Naive thymus-derived CD8-positive, alpha-beta T cell (primary cell): ENCODE measurements around the gene ABCA8. TPM values are rescaled to one million over a fixed set of nuclear protein-coding genes. Genes with fewer than 3 reads are reported as not detected.

Experiments used
- ATAC-seq, 2 donors: fragments of 150-1000 bp; cut with Tn5 transposase in 1 of 2; sonication (Bioruptor Pico), chemical (Tn5 transposase) in 1 of 2; 1 replicate in 1 of 2; 2 replicates in 1 of 2; pipeline ENCODE4 v1.10.0; 2021; ENCODE audit warnings: mild to moderate bottlenecking in 2 of 2, moderate library complexity in 2 of 2
- POLR2A ChIA-PET: fragments of 350-600 bp; sonication (Branson Sonifier 250); formaldehyde crosslinking; loops from one replicate; lab custom pipeline; 2021; ENCODE audit warnings: antibody characterized with exemption; lab: Charles Lee
- DNase-seq, 10 donors: peaks; one replicate each; pipeline versions ENCODE4 v3.0.0 to v3.0.0-alpha.2; 2020 to 2022
- H3K27ac Mint-ChIP-seq, 10 donors: one replicate each; pipeline ENCODE4 v1.8.0; 2020 to 2022; ENCODE audit warnings: mild to moderate bottlenecking in 10 of 10, mixed read lengths in 10 of 10, moderate library complexity in 4 of 10, inconsistent platforms in 1 of 10
- H3K27me3 Mint-ChIP-seq, 5 donors: one replicate each; pipeline ENCODE4 v1.8.0; 2021 to 2022; ENCODE audit warnings: mixed read lengths in 5 of 5
- H3K36me3 Mint-ChIP-seq, 3 donors: one replicate each; pipeline ENCODE4 v1.8.0; 2020 to 2022; ENCODE audit warnings: mixed read lengths in 3 of 3, mild to moderate bottlenecking in 2 of 3, inconsistent platforms in 1 of 3
- H3K4me1 Mint-ChIP-seq, 4 donors: one replicate each; pipeline ENCODE4 v1.8.0; 2021 to 2022; ENCODE audit warnings: mixed read lengths in 4 of 4
- H3K4me3 Mint-ChIP-seq, 10 donors: one replicate each; pipeline ENCODE4 v1.8.0; 2020 to 2022; ENCODE audit warnings: mild to moderate bottlenecking in 10 of 10, mixed read lengths in 10 of 10, moderate library complexity in 6 of 10, inconsistent platforms in 1 of 10
- H3K9me3 Mint-ChIP-seq, 9 donors: one replicate each; pipeline ENCODE4 v1.8.0; 2020 to 2022; ENCODE audit warnings: mixed read lengths in 9 of 9, mild to moderate bottlenecking in 3 of 9, inconsistent platforms in 1 of 9, moderate library complexity in 1 of 9
- polyA plus RNA-seq, 3 donors: library from polyadenylated mRNA; unstranded; fragments of 300-500 nt; fragmentation: Illumina TruSeq; gene quantifications; one replicate each; pipeline ENCODE4 v1.2.3, GENCODE V29; 2021
- total RNA-seq, 8 experiments: library from RNA in 2 of 8; stranded (reverse) in 2 of 8; gene quantifications; one replicate each; pipeline ENCODE4 v1.2.3 and lab custom pipeline; 2021 to 2026

The ABCA8 gene
- total and polyA plus RNA-seq, 5 experiments from 2014 or later: not detected

DNA sequence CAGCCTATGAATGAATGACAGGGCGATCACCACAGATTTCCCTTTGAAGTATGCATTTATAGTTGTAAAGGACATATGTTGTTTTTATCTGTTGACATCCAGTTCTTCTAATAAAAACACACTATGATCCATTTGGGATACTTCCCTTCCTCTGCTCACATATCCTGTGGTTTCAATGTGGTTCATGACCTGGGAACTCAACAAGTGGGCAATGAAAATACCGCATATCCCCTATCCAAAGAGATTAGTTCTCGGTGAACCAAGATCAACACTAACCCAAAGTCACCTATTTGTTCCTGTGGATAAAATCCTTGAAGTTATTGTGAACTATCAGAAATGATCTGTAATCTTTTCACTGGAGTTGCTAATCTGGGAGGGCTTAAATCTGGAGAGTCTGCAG lies 16.0 kb downstream of the ABCA8 start:
- DNase-seq (no peak), ATAC-seq (no peak)
- H3K4me3 Mint-ChIP-seq: no peak overlapping the region
- H3K27ac Mint-ChIP-seq: no peak overlapping the region
- POLR2A ChIA-PET: no interaction called here
- no peaks in the 10 kb centered on the region for H3K4me1 Mint-ChIP-seq
- H3K9me3 Mint-ChIP-seq: no peaks in the 10 kb centered on the region
- no peaks in the 10 kb centered on the region for H3K36me3 Mint-ChIP-seq
- peaks cover 0 to 6% (median 0%) of the 10 kb centered on the region in 5 donors for H3K27me3 Mint-ChIP-seq

DNA sequence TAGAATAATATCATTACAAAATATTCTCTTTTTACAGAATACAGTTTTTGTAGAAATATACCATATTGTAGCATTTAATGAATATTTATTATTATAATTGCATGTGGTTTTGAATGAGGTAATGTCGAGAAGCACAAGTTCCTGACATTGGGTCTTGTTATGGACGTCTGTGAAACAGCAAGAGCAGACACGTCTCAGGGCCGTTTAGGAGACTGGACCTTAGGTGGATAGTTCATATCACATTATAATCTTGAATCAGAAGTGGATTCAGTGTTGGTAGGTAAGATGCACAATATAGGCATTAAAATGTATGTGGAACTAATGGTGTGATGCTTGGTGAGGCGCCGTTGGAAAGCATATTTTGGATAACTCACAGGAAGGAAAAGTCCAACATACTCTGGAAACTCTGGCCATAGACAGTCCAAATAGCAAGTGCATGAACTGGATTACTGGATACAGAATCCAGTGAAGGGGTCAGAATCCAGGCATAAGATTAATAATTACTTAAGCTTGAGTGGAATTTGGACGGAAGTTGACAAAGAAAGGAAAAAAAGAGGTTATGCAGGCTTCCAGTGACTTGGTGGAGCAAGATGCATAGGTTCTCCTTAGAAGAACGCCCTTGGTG lies 17.2 kb downstream of the ABCA8 start:
- no peak for ATAC-seq

DNA sequence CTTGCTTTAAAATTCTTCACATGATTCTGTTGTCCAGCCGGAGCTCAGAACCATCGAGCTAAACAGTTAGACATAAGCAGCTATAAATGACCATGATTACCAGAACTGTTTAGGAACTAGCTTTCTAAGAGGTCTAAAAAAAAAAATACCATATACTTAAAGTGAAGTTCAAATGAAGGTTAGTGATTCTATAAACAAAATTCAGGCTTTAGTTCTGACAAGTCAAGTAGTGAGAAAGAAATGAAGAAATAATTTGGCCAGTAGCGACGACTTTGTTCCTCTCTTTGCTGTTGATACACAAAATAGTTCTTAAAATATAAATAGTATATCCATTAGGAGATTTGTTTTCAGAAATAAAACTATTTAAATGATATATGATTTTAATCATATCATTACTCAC lies 27.7 kb downstream of the ABCA8 start:
- no peak for DNase-seq
- no peak for ATAC-seq
- Mint-ChIP-seq H3K27ac (no peak overlapping the region), H3K4me1 (no peaks in the 10 kb centered on the region), H3K4me3 (no peak overlapping the region), H3K36me3 (no peaks in the 10 kb centered on the region), H3K27me3 (peaks cover 0 to 13% (median 2%) of the 10 kb centered on the region in 5 donors), H3K9me3 (no peaks in the 10 kb centered on the region)
- POLR2A ChIA-PET: no interaction called here

More for the DNA sequence above, 17.2 kb downstream of the ABCA8 start:
- POLR2A ChIA-PET: no interaction called here
- no peak overlapping the region for H3K27ac Mint-ChIP-seq
- H3K4me1 Mint-ChIP-seq: no peaks in the 10 kb centered on the region
- H3K9me3 Mint-ChIP-seq: no peaks in the 10 kb centered on the region
- no peak for DNase-seq
- H3K27me3 Mint-ChIP-seq: peaks cover 0 to 4% (median 0%) of the 10 kb centered on the region in 5 donors
- H3K4me3 Mint-ChIP-seq: no peak overlapping the region
- no peaks in the 10 kb centered on the region for H3K36me3 Mint-ChIP-seq

GRCh38 chr17:68924793-68925720 lies 30.1 kb downstream of the ABCA8 start:
- Mint-ChIP-seq H3K27me3 (peaks cover 0 to 7% (median 1%) of the 10 kb centered on the region in 5 donors), H3K36me3 (no peaks in the 10 kb centered on the region)

GRCh38 chr17:68910789-68911431 lies 44.3 kb downstream of the ABCA8 start:
- Mint-ChIP-seq H3K4me1 (no peaks in the 10 kb centered on the region), H3K27ac (no peak overlapping the region), H3K9me3 (peaks cover 0 to 38% (median 11%) of the 10 kb centered on the region in 9 donors), H3K4me3 (no peak overlapping the region), H3K36me3 (peaks cover 0 to 11% (median 4%) of the 10 kb centered on the region in 3 donors), H3K27me3 (peaks cover 0 to 21% (median 4%) of the 10 kb centered on the region in 5 donors)
- POLR2A ChIA-PET: no interaction called here
- DNase-seq (no peak), ATAC-seq (no peak)

More at GRCh38 chr17:68924793-68925720, 30.1 kb downstream of the ABCA8 start:
- POLR2A ChIA-PET: no interaction called here
- no peak overlapping the region for H3K27ac Mint-ChIP-seq
- no peaks in the 10 kb centered on the region for H3K4me1 Mint-ChIP-seq
- H3K4me3 Mint-ChIP-seq: no peak overlapping the region
- no peak for ATAC-seq
- no peak for DNase-seq
- peaks cover 0 to 4% (median under 1%) of the 10 kb centered on the region in 9 donors for H3K9me3 Mint-ChIP-seq

GRCh38 chr17:68910251-68910705 lies 44.9 kb downstream of the ABCA8 start:
- DNase-seq: no peak
- no peak overlapping the region for H3K27ac Mint-ChIP-seq
- POLR2A ChIA-PET: no interaction called here
- no peak overlapping the region for H3K4me3 Mint-ChIP-seq
- no peak for ATAC-seq
- peaks cover 0 to 32% (median 6%) of the 10 kb centered on the region in 9 donors for H3K9me3 Mint-ChIP-seq
- peaks cover 0 to 21% (median 4%) of the 10 kb centered on the region in 5 donors for H3K27me3 Mint-ChIP-seq
- H3K4me1 Mint-ChIP-seq: no peaks in the 10 kb centered on the region
- H3K36me3 Mint-ChIP-seq: peaks cover 0 to 11% (median 4%) of the 10 kb centered on the region in 3 donors

DNA sequence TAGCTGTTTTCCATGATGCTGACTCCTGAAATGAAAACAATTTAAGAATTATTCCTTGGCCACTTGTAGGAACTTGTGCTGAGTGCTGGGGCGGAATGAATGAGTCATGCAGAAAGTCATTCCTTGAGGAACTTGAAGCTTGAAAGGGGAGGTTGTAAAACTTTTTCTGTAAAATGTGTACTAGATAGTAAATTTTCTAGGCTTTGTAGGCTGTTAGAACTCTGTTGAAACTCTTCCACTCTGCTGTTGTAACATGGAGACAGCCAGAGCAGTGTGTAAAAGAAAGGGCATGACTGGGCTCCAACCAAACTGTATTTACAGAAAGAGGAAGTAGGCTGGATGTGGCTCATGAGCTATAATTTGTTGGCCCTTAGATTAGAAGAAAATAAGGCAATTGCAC lies 46.1 kb downstream of the ABCA8 start:
- peaks cover 0 to 11% (median 4%) of the 10 kb centered on the region in 3 donors for H3K36me3 Mint-ChIP-seq
- H3K4me3 Mint-ChIP-seq: no peak overlapping the region
- peaks cover 0 to 21% (median 4%) of the 10 kb centered on the region in 5 donors for H3K27me3 Mint-ChIP-seq
- DNase-seq: no peak
- no peaks in the 10 kb centered on the region for H3K4me1 Mint-ChIP-seq
- H3K27ac Mint-ChIP-seq: no peak overlapping the region
- POLR2A ChIA-PET: no interaction called here
- ATAC-seq: no peak
- H3K9me3 Mint-ChIP-seq: peaks cover 0 to 24% (median 6%) of the 10 kb centered on the region in 9 donors

- DNase-seq (no peak), ATAC-seq (no peak)
- Mint-ChIP-seq H3K27me3 (peaks cover 0 to 21% (median 4%) of the 10 kb centered on the region in 5 donors), H3K4me3 (no peak overlapping the region), H3K36me3 (peaks cover 0 to 11% (median 4%) of the 10 kb centered on the region in 3 donors), H3K27ac (peak overlapping the region in 1 of 10 donors; percentile 40), H3K9me3 (peaks cover 0 to 14% (median 4%) of the 10 kb centered on the region in 9 donors), H3K4me1 (no peaks in the 10 kb centered on the region)
- POLR2A ChIA-PET: no interaction called here
Measured at GRCh38 chr17:68908045-68908444, 47.1 kb downstream of the ABCA8 start.

- POLR2A ChIA-PET: no interaction called here
- Mint-ChIP-seq H3K27me3 (peaks cover 0 to 10% (median under 1%) of the 10 kb centered on the region in 5 donors), H3K4me3 (no peak overlapping the region), H3K4me1 (no peaks in the 10 kb centered on the region), H3K27ac (no peak overlapping the region), H3K9me3 (peaks cover 0 to under 1% (median 0%) of the 10 kb centered on the region in 9 donors), H3K36me3 (peaks cover 0 to under 1% (median 0%) of the 10 kb centered on the region in 3 donors)
- no peak for DNase-seq
- ATAC-seq: no peak
Measured at GRCh38 chr17:68906638-68907037, 48.6 kb downstream of the ABCA8 start.

DNA sequence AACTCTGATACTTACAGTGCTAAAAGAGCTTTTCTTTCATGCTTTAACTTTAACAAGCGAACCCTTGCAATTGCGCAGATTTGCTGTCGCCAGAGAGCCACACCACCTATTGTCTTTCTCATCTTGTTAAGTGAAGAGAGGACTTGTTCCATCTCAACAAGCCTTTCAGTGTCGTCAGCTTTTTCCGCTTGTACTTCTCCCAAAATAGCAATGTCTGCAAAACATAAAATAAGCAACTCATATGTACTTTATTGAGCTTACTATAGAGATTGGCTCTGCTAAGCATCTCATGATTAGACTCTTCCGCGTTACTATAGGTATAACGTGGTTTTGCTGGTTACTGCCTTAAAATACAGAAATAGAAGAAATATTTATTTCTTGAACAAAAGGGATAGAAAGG lies 51.9 kb downstream of the ABCA8 start:
- DNase-seq (no peak), ATAC-seq (no peak)
- POLR2A ChIA-PET: no interaction called here
- H3K27ac Mint-ChIP-seq: no peak overlapping the region
- H3K36me3 Mint-ChIP-seq: no peaks in the 10 kb centered on the region
- H3K4me1 Mint-ChIP-seq: no peaks in the 10 kb centered on the region
- peaks cover 0 to 4% (median 2%) of the 10 kb centered on the region in 9 donors for H3K9me3 Mint-ChIP-seq
- H3K27me3 Mint-ChIP-seq: peaks cover 0 to 3% (median 0%) of the 10 kb centered on the region in 5 donors
- H3K4me3 Mint-ChIP-seq: no peak overlapping the region

GRCh38 chr17:68897557-68897956 lies 57.6 kb downstream of the ABCA8 start:
- H3K36me3 Mint-ChIP-seq: peaks cover 0 to 23% (median 5%) of the 10 kb centered on the region in 3 donors
- H3K27ac Mint-ChIP-seq: no peak overlapping the region
- peaks cover 10 to 27% (median 17%) of the 10 kb centered on the region in 9 donors for H3K9me3 Mint-ChIP-seq
- DNase-seq: no peak
- H3K4me3 Mint-ChIP-seq: no peak overlapping the region
- no peak for ATAC-seq
- no peaks in the 10 kb centered on the region for H3K4me1 Mint-ChIP-seq
- peaks cover 2 to 17% (median 5%) of the 10 kb centered on the region in 5 donors for H3K27me3 Mint-ChIP-seq
- POLR2A ChIA-PET: no interaction called here

DNA sequence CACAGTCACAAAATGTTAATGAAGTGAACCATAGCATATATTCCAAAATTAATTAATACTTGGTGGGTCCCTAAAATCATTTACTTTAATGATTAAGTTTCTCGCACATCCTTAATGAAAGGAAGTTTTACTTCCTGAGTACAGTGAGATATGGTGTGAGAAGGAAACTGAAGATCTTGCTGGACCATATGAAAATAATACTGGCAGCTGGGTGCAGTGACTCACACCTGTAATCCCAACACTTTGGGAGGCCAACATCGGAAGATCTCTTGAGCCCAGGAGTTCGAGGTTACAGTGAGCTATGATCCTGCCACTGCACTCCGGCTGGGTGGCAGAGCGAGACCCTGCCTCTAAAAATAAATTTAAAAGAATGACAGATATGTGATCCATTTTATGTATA lies 62.5 kb downstream of the ABCA8 start:
- Mint-ChIP-seq H3K36me3 (peaks cover 0 to 20% (median 4%) of the 10 kb centered on the region in 3 donors), H3K4me3 (no peak overlapping the region), H3K27me3 (peaks cover 0 to 13% (median 5%) of the 10 kb centered on the region in 5 donors), H3K9me3 (peaks cover 5 to 23% (median 13%) of the 10 kb centered on the region in 9 donors), H3K27ac (no peak overlapping the region), H3K4me1 (no peaks in the 10 kb centered on the region)
- POLR2A ChIA-PET: no interaction called here
- DNase-seq (no peak), ATAC-seq (no peak)
